NB4 (cell line): ENCODE data around the gene ARHGAP30.

ENCODE experiments used
- POLR2A ChIP-seq: IDR thresholded peaks from 2 replicates; pipeline ENCODE4 v1.6.1; 2011; ENCODE audit warnings: mild to moderate bottlenecking; ENCODE audit not compliant: insufficient read length; ENCODE audit errors: extremely low read depth
- TF ChIP-seq, protein P1 (sequence below): IDR thresholded peaks from 2 replicates; pipeline ENCODE4 v1.6.1; 2011; ENCODE audit warnings: low read depth, low read length
- TF ChIP-seq, protein P2 (sequence below): IDR thresholded peaks from one replicate; pipeline ENCODE4 v1.5.1; 2012; ENCODE audit warnings: low read depth, low read length

- TF ChIP-seq, protein P1, sequence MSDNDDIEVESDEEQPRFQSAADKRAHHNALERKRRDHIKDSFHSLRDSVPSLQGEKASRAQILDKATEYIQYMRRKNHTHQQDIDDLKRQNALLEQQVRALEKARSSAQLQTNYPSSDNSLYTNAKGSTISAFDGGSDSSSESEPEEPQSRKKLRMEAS, result no peak
- TF ChIP-seq, protein P2, sequence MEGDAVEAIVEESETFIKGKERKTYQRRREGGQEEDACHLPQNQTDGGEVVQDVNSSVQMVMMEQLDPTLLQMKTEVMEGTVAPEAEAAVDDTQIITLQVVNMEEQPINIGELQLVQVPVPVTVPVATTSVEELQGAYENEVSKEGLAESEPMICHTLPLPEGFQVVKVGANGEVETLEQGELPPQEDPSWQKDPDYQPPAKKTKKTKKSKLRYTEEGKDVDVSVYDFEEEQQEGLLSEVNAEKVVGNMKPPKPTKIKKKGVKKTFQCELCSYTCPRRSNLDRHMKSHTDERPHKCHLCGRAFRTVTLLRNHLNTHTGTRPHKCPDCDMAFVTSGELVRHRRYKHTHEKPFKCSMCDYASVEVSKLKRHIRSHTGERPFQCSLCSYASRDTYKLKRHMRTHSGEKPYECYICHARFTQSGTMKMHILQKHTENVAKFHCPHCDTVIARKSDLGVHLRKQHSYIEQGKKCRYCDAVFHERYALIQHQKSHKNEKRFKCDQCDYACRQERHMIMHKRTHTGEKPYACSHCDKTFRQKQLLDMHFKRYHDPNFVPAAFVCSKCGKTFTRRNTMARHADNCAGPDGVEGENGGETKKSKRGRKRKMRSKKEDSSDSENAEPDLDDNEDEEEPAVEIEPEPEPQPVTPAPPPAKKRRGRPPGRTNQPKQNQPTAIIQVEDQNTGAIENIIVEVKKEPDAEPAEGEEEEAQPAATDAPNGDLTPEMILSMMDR, result no peak
- no peak for TF ChIP-seq POLR2A
Observed at GRCh38 chr1:161020509-161021164, 49.1 kb downstream of the ARHGAP30 start, which contains the start of gene F11R.
